Naive B cell (primary cell): ENCODE data around the gene DUSP16. TPM values are rescaled to one million over a fixed set of nuclear protein-coding genes. Genes with fewer than 3 reads are reported as not detected.

Experiments used
- ATAC-seq, 2 donors: fragments of 150-1000 bp; cut with Tn5 transposase; 2 replicates each; pipeline ENCODE4 v1.10.0; 2021; ENCODE audit warnings: low read depth in 2 of 2, mild to moderate bottlenecking in 2 of 2, moderate library complexity in 2 of 2
- DNase-seq: peaks from one replicate; pipeline ENCODE4 v3.0.0; 2022
- H3K27ac Mint-ChIP-seq, 6 donors: one replicate each; pipeline ENCODE4 v1.8.0; 2020 to 2022; ENCODE audit warnings: mild to moderate bottlenecking in 6 of 6, mixed read lengths in 6 of 6, moderate library complexity in 5 of 6, inconsistent platforms in 2 of 6
- H3K27me3 Mint-ChIP-seq, 3 donors: one replicate each; pipeline ENCODE4 v1.8.0; 2021 to 2022; ENCODE audit warnings: mixed read lengths in 3 of 3, mild to moderate bottlenecking in 1 of 3
- H3K36me3 Mint-ChIP-seq, 2 donors: one replicate each; pipeline ENCODE4 v1.8.0; 2020 to 2022; ENCODE audit warnings: mixed read lengths in 2 of 2, inconsistent platforms in 1 of 2, mild to moderate bottlenecking in 1 of 2
- H3K4me1 Mint-ChIP-seq, 3 donors: one replicate each; pipeline ENCODE4 v1.8.0; 2020 to 2022; ENCODE audit warnings: mixed read lengths in 3 of 3, inconsistent platforms in 1 of 3, mild to moderate bottlenecking in 1 of 3, moderate library complexity in 1 of 3
- H3K4me3 Mint-ChIP-seq, 8 donors: one replicate each; pipeline ENCODE4 v1.8.0; 2020 to 2022; ENCODE audit warnings: mild to moderate bottlenecking in 8 of 8, mixed read lengths in 8 of 8, moderate library complexity in 8 of 8, inconsistent platforms in 2 of 8
- H3K9me3 Mint-ChIP-seq, 7 donors: one replicate each; pipeline ENCODE4 v1.8.0; 2020 to 2022; ENCODE audit warnings: mixed read lengths in 7 of 7, mild to moderate bottlenecking in 5 of 7, inconsistent platforms in 2 of 7, moderate library complexity in 1 of 7
- polyA plus RNA-seq, 6 donors: library from polyadenylated mRNA; unstranded; fragments of 300-500 nt; fragmentation: Illumina TruSeq; gene quantifications; one replicate each; pipeline ENCODE4 v1.2.3, GENCODE V29; 2021; ENCODE audit warnings: low read depth in 6 of 6

The DUSP16 gene
- polyA plus RNA-seq, 6 donors from 2014 or later, result 0.26 to 0.90 (median 0.36) TPM; not detected in 2

DNA sequence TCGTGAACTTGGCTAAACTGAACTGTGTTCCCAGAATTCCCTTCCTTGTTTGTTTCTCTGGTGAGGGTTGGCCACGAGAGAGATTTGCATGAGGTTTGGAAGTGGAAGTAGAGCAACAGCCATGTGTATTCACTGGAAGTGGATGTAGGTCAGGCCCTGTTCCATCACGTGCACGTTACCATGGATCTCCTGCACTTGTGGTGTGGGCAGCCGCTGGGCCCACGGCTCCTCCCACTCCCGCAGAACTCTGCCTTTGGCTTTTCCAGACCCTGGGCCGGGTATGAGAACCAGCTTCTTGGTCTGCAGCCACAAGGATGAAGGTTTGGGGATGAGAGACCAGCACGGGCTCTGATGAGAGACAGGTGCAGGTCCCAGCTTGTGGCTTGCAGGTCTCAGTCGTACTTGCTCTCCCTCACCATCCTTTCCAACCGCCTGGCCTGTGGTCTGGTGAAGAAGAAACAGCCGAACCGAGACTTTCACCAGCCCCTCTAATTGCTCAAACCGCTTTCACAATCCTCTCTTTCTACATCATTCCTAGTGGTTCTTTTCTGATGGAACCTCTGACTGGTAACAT is 94.9 kb downstream of the DUSP16 start:
- no peak overlapping the region for H3K4me3 Mint-ChIP-seq
- H3K27ac Mint-ChIP-seq, result peak overlapping the region in 1 of 6 donors; percentile 73
- peaks cover 0 to 1% (median 0%) of the 10 kb centered on the region in 7 donors for H3K9me3 Mint-ChIP-seq
- DNase-seq, result no peak
- no peak for ATAC-seq
- no peaks in the 10 kb centered on the region for H3K27me3 Mint-ChIP-seq
- H3K36me3 Mint-ChIP-seq, result peaks cover 21 to 27% of the 10 kb centered on the region in 2 donors
- H3K4me1 Mint-ChIP-seq, result peaks cover 0 to 17% (median 2%) of the 10 kb centered on the region in 3 donors

DNA sequence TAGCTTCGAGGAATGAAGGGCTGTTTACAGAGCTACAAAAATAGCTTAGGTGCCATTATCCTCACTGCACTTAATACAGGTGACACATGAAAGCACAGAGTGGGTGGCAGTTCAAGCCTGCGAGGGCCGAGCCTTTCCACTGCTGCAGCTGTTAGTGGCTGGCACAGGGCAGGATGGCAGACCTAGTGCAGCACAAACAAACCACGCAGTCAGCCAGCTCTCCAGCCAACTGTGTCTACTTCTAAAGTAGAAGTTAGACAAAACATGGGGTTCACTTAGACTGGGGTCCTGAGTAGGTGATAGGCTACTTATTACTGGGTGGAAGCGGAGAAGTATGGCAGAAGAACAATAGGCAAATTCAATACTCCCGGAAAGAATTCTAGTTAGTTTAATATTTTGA is 95.4 kb downstream of the DUSP16 start:
- no peak for DNase-seq
- peaks cover 0 to 1% (median 0%) of the 10 kb centered on the region in 7 donors for H3K9me3 Mint-ChIP-seq

DNA sequence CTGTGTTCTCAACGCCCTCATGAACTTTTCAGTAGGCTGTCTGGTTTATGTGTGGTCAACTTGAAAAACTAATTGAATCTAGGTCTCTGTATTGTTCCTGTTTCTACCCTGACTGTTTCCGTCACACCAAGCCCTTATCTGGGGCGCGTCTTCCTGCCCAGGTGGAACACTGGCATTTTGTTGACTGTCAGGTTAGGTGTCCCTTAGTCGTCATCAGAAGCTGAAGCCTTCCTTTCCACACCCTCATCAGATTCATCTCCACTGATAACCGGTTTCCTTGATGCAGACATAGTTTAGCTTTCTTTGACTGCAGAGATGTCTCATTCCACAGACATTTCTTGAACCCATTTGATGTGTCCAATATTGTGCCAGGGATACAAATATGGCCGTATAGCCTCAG is 96.5 kb downstream of the DUSP16 start:
- Mint-ChIP-seq H3K36me3 (peaks cover 21 to 30% of the 10 kb centered on the region in 2 donors), H3K4me3 (no peak overlapping the region), H3K4me1 (peaks cover 0 to 16% (median 2%) of the 10 kb centered on the region in 3 donors), H3K27ac (no peak overlapping the region), H3K27me3 (no peaks in the 10 kb centered on the region), H3K9me3 (peaks cover 0 to 1% (median 0%) of the 10 kb centered on the region in 7 donors)
- no peak for DNase-seq
- peak; percentile 37 to 66 for ATAC-seq

More for the DNA sequence above, 95.4 kb downstream of the DUSP16 start:
- Mint-ChIP-seq H3K36me3 (peaks cover 21 to 27% of the 10 kb centered on the region in 2 donors), H3K4me3 (no peak overlapping the region), H3K27ac (no peak overlapping the region), H3K27me3 (no peaks in the 10 kb centered on the region), H3K4me1 (peaks cover 0 to 17% (median 2%) of the 10 kb centered on the region in 3 donors)
- no peak for ATAC-seq

DNA sequence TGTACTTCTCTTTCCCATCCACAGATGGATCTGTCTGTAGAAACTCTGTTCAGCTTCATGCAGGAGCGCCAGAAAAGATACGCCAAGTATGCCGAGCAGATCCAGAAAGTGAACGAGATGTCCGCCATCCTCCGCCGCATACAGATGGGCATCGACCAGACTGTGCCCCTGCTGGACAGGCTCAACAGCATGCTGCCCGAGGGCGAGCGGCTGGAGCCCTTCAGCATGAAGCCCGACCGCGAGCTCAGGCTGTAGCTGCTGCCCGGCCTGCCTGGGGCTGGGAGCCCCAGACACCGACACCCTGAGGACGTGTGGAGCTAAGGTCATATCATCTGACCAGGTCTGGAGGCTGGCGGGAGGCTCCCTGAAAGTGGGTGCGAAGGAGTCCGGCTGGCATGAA is 97.1 kb downstream of the DUSP16 start:
- ATAC-seq (no peak), DNase-seq (no peak)
- no peak overlapping the region for H3K4me3 Mint-ChIP-seq
- H3K27ac Mint-ChIP-seq, result no peak overlapping the region
- peaks cover 0 to 10% (median 2%) of the 10 kb centered on the region in 3 donors for H3K4me1 Mint-ChIP-seq
- no peaks in the 10 kb centered on the region for H3K27me3 Mint-ChIP-seq
- peaks cover 0 to 1% (median 0%) of the 10 kb centered on the region in 7 donors for H3K9me3 Mint-ChIP-seq
- H3K36me3 Mint-ChIP-seq, result peaks cover 17 to 23% of the 10 kb centered on the region in 2 donors

DNA sequence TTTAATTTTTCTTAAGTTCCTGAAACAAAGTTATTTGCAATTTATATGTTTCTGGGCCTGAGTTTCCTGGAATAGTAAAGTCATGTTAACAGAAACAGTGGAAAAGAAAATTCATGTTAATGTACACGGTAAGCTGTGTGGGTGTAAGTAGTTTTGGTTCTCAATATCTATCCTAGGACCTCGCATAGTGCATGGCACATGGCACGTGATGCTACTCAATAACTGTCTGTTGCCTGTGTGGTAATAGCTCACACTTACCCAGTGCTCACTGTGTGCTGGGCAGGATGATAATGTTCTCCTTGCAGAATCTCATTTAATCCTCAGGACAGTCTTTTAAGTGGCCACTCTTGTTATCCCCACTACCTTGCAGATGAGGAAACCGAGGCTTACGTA is 100.7 kb downstream of the DUSP16 start:
- Mint-ChIP-seq H3K4me3 (no peak overlapping the region), H3K4me1 (peaks cover 0 to 6% (median 2%) of the 10 kb centered on the region in 3 donors), H3K36me3 (peaks cover 0 to 13% of the 10 kb centered on the region in 2 donors), H3K27ac (no peak overlapping the region), H3K9me3 (no peaks in the 10 kb centered on the region), H3K27me3 (no peaks in the 10 kb centered on the region)
- DNase-seq (no peak), ATAC-seq (no peak)

DNA sequence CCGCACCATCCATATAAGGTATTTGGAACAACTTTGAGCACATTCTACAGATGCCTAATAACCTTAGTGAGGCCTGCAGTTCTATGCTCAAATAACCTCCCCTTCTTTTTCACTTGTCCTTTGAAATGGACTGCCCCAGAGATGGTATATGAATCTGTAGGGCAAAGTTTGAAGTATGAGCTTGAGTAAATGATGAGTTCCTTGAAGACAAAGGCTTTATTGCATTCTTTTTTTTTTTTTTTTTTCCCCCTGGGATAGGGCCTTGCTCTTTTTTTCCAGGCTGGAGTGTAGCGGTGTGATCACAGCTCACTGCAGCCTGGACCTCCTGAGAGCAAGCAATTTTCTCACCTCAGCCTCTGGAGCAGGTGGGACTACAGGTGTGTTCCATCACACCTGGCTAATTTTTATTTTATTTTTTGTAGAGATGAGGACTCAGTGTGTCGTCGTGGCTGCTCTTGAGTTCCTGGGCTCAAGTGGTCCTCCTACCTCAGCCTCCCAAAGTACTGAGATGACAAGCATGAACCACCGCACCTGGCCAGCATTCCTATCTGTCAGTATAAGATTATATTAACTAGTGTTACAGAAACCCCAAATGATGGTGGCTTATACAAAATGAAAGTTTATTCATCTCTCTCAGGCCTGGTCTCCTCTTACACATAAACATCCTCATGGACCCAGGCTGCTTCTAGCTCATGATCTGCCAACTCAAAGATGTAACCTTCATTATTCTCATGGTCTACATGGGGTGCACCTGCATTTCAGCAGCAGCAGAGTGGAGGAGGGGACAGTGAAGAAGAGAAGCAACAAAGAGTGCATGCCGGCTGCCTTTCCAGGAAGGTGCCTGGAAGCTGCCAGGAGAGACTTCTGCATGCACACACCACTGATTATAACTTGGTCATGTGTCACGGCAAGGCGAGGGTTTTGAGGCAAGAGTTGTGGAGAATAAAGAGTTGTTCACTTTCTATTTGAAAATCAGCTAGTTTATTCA is 101.4 kb downstream of the DUSP16 start:
- H3K27ac Mint-ChIP-seq, result no peak overlapping the region
- H3K4me3 Mint-ChIP-seq, result no peak overlapping the region
- peaks cover 0 to 10% of the 10 kb centered on the region in 2 donors for H3K36me3 Mint-ChIP-seq
- ATAC-seq (no peak), DNase-seq (no peak)
- H3K4me1 Mint-ChIP-seq, result peaks cover 0 to 6% (median 2%) of the 10 kb centered on the region in 3 donors
- no peaks in the 10 kb centered on the region for H3K9me3 Mint-ChIP-seq
- H3K27me3 Mint-ChIP-seq, result no peaks in the 10 kb centered on the region

DNA sequence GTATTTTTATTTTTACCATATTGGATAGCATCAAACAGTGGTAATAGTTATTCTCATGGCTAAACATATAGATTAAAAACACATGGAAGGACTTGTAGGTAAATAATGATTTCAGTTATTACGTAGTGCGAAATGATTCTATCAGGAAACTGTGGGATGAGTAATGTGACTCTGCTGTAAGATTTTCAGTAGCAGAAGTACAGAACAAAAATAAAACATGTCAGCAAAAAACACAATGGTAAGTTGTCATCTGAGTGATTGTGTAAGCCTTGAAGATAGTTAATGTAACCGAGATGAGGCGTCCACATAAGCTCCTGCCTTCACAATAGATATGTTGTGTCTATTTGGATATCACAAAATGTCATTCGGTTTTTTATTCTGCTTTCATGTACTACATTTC is 106.0 kb downstream of the DUSP16 start:
- no peaks in the 10 kb centered on the region for H3K9me3 Mint-ChIP-seq
- ATAC-seq, result no peak
- H3K27me3 Mint-ChIP-seq, result no peaks in the 10 kb centered on the region
- no peak for DNase-seq
- H3K4me1 Mint-ChIP-seq, result no peaks in the 10 kb centered on the region
- H3K27ac Mint-ChIP-seq, result no peak overlapping the region
- H3K4me3 Mint-ChIP-seq, result no peak overlapping the region
- H3K36me3 Mint-ChIP-seq, result peaks cover 0 to 3% of the 10 kb centered on the region in 2 donors

DNA sequence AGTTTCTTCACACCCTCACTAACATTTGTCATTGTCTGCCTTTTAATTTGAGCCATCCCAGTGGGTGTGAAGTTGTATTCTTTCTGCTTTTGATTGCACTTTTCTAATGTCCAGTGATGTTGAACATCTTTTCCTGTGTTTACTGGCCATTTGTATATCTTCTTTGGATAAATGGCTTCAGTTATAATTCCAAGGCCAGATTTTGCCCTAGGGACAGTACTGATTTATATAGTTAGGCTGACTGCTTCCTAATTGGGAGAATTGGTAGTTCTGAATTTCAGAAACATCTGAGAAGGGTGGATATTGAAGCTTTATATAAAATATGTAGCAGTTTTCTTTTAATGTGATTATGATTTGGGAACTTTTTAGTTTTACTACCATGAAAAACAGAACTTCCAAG is 108.3 kb downstream of the DUSP16 start:
- H3K4me3 Mint-ChIP-seq, result no peak overlapping the region

DNA sequence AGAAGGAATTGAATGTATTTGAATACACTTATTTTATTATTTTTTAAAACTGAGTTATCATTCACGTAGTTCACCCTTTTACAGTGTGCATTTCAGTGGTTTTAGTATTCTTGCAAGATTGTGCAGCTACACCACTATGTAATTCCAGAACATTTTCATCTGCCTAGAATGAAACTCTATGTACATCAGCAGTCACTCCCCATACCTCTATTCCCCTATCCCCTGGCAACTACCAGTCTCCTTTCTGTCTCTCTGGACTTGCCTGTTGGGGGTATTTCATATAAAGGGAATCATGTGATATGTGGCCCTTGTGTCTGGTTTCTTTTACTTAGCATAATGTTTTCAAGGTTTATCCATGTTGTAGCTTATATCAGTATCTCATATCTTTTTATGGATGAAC is 109.0 kb downstream of the DUSP16 start:
- no peaks in the 10 kb centered on the region for H3K27me3 Mint-ChIP-seq
- no peaks in the 10 kb centered on the region for H3K9me3 Mint-ChIP-seq
- no peak for DNase-seq
- H3K36me3 Mint-ChIP-seq, result peaks cover 0 to 6% of the 10 kb centered on the region in 2 donors
- H3K4me1 Mint-ChIP-seq, result no peaks in the 10 kb centered on the region
- no peak overlapping the region for H3K4me3 Mint-ChIP-seq
- ATAC-seq, result no peak
- H3K27ac Mint-ChIP-seq, result no peak overlapping the region

More for the DNA sequence above, 108.3 kb downstream of the DUSP16 start:
- Mint-ChIP-seq H3K36me3 (peaks cover 0 to 6% of the 10 kb centered on the region in 2 donors), H3K27me3 (no peaks in the 10 kb centered on the region), H3K27ac (no peak overlapping the region), H3K4me1 (no peaks in the 10 kb centered on the region), H3K9me3 (no peaks in the 10 kb centered on the region)
- DNase-seq (no peak), ATAC-seq (no peak)

DNA sequence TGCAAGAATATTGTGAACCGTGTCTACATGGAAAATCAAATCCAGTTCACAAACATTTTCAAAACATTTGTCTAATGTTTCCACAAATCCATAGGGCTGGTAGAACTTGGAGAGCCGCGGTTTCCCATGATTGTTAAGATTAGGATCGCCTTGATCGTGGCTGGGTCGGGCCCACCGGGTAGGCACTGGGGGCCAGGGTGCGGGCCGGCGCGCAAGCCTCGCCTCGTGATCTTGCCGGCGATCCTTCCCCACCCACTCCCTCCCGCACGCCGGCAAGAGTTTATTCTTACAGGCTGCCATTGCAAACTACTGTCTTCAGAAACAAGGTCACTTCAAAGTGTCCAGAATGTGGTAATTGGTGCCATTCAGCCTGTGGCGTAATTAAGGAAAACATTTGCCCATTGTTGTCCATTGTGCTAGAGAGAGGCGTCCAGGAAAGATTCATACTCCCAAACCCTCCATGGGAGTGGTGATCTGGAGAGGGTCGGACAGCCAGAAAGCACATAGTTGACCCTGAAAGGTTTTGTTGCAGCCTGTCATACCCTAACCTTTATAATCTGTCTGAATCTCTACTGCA is 110.2 kb downstream of the DUSP16 start:
- peak overlapping the region in 1 of 6 donors; percentile 22 for H3K27ac Mint-ChIP-seq
- no peaks in the 10 kb centered on the region for H3K27me3 Mint-ChIP-seq
- H3K9me3 Mint-ChIP-seq, result no peaks in the 10 kb centered on the region
- H3K4me1 Mint-ChIP-seq, result peaks cover 0 to 1% (median 0%) of the 10 kb centered on the region in 3 donors
- peaks cover 0 to 6% of the 10 kb centered on the region in 2 donors for H3K36me3 Mint-ChIP-seq
- no peak for DNase-seq
- no peak overlapping the region for H3K4me3 Mint-ChIP-seq
- no peak for ATAC-seq

DNA sequence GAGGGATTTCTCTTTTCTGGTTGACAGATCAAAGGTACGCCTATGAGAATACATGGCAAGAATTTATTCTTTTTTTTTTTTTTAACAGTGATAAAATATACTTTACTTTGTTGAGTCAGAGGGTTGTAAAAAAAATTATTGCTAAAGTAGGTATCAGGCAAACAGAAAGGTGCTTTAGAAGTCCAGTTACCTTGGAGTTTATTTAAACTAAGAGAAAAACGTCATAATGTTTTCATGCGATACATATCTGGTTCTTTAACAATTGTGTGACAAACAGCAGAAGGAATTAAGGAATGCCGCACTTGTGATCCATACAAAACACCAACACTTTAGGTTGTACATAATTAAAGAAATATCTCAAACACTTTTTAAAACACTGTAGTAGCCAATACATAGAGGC is 111.6 kb downstream of the DUSP16 start:
- ATAC-seq, result no peak
- H3K4me1 Mint-ChIP-seq, result peaks cover 0 to 7% (median 0%) of the 10 kb centered on the region in 3 donors
- no peak overlapping the region for H3K27ac Mint-ChIP-seq

DNA sequence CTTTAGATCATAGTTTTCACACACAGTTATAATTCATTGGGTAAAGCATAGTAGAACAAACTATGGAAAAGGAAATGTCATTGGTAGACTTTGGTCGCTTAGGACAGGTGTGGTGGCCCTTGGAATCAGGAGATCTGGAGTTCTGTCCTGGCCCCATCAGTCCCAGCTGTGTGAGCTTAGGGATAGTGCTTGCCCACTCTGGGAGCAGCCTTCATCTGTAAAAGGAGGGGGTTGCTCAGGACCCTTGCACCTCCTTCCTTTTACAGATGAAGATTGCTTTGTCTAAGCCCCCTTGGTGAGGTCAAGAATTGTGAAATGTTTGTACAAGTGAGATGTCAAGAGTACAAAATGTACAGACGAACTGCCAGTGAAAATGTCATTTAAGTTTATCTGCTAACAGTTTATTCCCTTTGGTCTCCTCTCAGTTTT is 112.6 kb downstream of the DUSP16 start:
- no peaks in the 10 kb centered on the region for H3K9me3 Mint-ChIP-seq
- peaks cover 0 to 13% of the 10 kb centered on the region in 2 donors for H3K36me3 Mint-ChIP-seq
- ATAC-seq, result no peak
- peaks cover 0 to 7% (median 0%) of the 10 kb centered on the region in 3 donors for H3K4me1 Mint-ChIP-seq
- no peaks in the 10 kb centered on the region for H3K27me3 Mint-ChIP-seq
- no peak overlapping the region for H3K27ac Mint-ChIP-seq
- no peak overlapping the region for H3K4me3 Mint-ChIP-seq
- no peak for DNase-seq

More for the DNA sequence above, 111.6 kb downstream of the DUSP16 start:
- Mint-ChIP-seq H3K9me3 (no peaks in the 10 kb centered on the region), H3K4me3 (no peak overlapping the region), H3K27me3 (no peaks in the 10 kb centered on the region), H3K36me3 (peaks cover 0 to 13% of the 10 kb centered on the region in 2 donors)
- no peak for DNase-seq

DNA sequence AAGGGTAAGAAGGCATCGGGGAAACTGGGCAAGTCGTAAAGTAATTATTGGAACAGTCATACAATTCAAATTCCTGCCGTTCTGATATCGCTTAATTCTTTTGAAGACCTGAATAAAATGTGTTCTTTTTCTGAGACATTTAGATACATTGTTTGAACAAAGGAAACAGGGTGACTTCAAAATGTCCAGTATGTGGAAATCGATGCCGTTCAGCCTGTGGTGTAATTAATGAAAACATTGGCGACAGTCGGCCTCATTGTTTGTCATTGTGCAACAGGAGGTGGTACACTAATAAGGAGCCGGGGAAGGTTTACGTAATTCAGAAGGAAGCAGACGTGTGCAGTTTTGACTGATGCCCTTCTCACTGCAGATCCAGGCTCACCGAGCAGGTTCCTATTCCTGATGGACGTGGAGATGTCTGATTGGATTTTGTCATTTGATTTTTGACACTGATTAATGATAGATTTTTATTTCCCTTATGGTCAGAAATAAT is 113.1 kb downstream of the DUSP16 start:
- Mint-ChIP-seq H3K36me3 (peaks cover 0 to 13% of the 10 kb centered on the region in 2 donors), H3K27ac (peak overlapping the region in 1 of 6 donors; percentile 3), H3K4me3 (no peak overlapping the region), H3K4me1 (peaks cover 0 to 7% (median 0%) of the 10 kb centered on the region in 3 donors), H3K27me3 (no peaks in the 10 kb centered on the region), H3K9me3 (no peaks in the 10 kb centered on the region)
- DNase-seq (no peak), ATAC-seq (no peak)
